Brain pericyte (primary cell): ENCODE measurements around the gene VCL.
A peak's percentile ranks its signal among the peaks of the same experiment; 100 is the strongest.
"Not testable (repeated sequence)": the region's sequence is repeated elsewhere in the genome, so short reads cannot be mapped to it uniquely, and the experiment has no call there.

Source experiments
- DNase-seq: peaks from one replicate; pipeline ENCODE4 v3.0.0-alpha.2; 2012; ENCODE audit warnings: low read depth, low spot score

VCL gene

DNA sequence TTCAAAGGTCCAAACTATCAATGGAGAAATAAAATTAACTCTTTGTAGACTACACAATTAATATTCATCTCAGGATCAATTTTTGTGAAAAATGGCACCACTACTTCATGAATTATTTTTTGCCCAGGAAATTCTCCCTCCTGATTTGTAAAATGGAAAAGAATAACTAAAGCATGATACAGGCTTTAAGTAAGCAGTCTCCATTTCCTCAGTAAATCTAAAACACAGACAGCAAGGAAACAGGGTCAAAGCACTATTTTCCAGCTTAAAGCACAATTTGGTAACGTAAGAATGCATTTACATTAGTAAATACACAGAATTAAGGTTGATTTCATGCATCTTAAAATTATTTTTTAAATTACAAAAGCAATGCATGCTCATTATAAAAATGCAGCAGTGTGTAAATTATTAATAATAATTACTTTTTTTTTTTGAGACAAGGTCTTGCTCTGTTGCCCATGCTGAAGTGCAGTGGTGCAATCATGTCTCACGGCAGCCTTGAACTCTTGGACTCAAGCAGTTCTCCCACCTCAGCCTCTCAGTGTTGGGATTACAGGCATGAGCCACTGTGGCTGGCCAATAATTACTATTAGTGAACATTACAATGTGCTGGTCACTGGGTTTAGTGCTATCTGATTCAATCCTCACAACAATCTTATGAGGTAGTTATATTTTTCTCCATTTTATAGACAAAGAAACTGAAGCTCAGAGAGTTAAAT is 26.1 kb upstream of the VCL start:
- no peak for DNase-seq

GRCh38 chr10:73973427-73973826 is 24.5 kb upstream of the VCL start:
- no peak for DNase-seq

GRCh38 chr10:73974309-73974946 is 23.5 kb upstream of the VCL start:
- DNase-seq = no peak

GRCh38 chr10:73975388-73975787 is 22.5 kb upstream of the VCL start:
- DNase-seq = no peak

DNA sequence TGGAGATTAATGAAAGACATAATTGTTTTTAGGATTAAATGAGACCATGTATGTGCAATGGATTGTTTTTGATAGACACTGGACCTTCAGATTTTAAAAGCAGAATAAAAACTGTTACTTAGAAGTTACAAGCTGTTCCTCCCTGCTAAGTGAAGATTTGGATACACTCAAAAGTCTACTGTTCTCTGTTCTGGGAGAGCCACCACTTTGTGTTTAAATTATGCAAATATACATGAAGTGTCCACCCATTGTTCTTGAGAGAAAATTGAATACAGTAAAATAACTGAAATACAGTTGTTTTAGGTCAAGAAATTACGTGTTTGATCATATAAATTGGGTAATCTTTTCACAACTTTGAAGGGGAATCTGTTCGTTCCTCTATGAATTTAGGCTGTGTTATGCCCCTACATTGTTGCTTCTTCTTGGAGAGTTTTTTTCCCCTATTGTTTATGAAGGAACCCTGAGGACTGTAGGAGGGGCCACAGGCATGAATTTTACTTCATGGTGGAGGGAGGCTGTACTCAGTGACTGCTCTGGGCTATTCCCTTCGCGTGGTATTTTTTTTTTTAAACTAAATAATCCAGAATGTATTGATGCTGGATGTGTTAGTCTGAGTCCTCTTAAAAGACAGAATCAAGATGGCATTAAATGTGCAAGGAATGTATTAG is 18.6 kb upstream of the VCL start:
- no peak for DNase-seq

DNA sequence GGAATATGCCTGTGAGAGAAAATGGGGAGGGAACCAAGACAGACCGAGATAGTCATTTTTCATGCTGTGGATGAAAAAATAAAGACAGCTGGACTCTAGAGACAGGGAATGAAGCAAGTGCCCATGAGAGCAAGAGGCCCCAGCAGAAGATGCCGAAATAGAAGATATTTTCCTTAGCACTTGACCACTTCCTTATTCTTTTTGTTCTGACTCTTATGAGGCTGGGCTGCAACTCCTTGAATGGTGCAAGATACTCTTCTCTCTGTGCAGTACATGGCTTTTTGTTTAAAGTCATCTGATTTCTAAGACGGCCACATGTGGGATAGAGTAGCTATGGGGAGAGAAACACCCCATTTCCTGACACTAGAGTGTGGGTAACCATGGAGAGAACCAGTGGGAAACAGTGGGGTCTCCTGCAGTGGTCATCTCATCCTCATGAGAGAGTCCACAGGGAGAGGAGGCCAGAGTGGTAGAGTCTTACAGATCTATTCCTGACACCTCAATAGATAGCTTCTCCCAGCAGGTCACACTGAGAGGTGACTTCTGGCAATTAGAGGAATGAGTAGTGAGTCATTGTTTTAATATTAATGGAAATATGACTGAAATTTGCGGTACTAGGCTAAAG is 18.0 kb upstream of the VCL start:
- DNase-seq = no peak

DNA sequence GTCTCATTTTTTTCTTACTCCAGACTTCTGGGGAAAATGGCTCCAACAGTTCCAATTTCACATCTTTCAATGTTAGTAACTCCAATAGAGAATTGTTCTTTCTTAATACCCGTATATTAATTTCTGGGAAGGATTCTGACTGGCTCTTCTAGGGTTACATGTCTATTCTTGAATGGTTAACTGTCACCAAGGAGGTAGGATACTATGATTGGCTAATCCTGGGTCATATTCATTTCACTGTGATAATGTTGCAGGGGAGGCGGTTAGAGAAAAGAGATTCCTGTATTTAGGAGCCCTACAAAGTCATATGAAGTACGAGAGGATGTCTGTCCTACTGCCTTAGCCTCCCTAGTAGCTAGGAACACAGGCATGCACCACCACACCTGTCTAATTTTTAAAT is 16.1 kb upstream of the VCL start:
- no peak for DNase-seq

DNA sequence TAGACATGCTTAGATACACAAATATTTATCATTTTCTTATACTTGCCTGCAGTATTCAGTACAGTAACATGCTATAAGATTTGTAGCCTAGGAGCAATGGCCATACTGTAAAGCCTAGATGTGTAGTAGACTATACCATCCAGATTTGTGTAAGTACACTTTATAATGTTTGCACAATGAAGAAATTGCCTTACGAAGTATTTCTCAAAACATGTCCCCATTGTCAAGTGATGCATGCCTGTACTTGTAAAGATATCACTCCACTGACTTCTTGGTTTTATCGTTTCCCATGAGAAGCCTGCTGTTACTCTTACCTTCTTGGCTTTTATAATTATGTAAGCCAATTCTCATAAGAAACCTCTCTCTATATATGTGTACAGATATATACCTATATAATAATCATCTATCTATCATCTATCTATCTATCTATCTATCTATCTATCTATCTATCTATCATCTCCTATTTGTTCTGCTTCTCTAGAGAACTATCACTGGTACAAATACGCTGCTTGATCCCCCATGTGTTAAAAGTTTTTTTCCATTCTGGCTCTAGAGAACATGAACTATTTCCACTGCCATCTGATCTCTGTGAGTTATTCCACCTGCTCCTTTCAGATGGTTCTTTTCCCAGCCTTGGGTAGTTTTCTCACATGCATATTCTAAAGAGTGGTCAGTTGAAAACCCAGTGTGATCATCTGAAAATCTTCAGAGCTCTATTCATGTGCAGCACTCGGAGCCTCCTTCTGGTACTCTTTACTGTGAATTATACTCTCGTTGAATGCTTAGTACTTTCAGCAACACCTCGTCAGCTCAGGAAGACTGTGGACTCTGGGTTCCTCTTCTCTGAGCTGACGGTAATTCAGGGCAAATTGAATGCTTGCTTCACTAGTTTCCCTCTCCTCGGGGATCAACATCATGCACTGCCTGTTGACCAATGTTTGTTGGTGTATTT is 14.5 kb upstream of the VCL start:
- DNase-seq = no peak

DNA sequence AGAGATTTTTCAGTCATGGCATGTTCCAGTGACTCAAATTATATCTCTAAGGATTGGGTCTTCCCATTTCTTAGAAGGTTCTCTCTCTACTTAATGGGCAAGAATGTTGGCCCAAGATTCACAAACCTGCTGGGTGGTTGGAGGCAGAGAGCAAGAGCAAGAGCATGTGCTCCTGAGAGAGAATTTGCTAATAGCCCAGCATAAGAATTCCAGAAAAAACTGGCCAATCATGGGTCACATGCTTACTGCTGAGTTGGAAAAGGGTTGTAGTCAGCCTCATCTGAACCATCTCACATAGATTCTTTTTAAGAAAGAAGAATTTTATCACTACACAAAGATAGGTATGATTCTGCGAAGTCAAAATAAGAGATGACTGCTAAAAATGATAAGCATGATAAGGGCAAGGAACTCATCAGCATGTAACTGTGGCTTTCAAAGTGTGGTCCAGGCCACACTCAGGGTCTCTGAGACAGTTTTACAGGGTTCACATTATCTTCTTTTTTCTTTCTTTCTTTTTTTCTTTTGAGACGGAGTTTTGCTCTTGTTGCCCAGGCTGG is 8.2 kb upstream of the VCL start:
- no peak for DNase-seq

DNA sequence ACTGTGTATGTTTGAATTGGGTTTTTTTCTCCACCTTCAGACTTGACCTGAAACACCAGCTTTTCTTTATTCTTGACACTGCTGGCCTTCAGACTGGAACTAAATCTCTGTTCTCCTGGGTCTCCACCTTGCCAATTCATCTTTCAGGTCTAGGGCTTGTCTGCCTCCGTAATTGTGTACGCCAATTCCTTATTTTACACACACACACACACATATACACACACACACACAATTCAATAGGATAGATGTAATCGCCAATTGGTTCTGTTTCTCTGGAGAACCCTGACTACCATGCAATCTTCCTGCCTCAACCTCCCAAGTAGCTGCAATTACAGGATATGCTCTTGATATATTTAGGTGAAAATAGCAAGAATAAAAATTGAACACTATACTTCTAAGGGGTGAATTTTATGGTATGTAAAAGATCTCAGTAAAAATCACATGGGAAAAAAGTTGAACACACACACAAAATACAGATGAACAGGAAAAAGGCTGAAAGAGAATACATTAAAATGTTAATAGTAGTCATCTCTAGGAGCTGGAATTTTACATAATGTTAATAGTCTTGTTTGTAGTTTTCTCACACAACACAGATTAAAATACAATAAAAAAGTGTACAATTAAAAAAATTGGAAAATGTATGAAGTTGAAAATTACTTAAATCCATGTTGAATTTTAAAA is 6.6 kb upstream of the VCL start:
- no peak for DNase-seq

DNA sequence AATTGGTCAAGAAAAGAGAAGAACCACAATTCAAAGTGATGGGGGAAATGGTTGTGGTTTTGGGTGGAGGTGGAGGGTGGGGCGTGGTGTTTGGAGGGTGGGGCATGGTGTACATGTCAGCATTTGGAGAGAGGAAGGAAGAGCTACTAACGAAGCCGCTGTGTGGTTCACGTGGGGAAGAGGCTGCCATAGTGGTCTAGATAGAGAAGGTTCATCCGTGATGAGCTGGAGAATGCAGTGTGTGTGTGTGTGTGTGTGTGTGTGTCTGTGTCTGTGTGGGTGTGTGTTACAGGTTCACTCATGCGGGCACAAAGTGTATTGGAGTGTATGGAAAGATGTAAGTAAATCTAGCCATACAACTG is 6.1 kb upstream of the VCL start:
- no peak for DNase-seq

GRCh38 chr10:73992899-73993788 is 4.8 kb upstream of the VCL start:
- no peak for DNase-seq

- DNase-seq = no peak
Observed at GRCh38 chr10:73995035-73995358, 2.9 kb upstream of the VCL start.

GRCh38 chr10:73997461-73997786 is 492 bp upstream of the VCL start:
- no peak for DNase-seq

- DNase-seq = no peak
Observed at GRCh38 chr10:73998623-73998928, 660 bp downstream of the VCL start.

GRCh38 chr10:73998929-73999691 is 1.2 kb downstream of the VCL start:
- peak; percentile 43 for DNase-seq

GRCh38 chr10:73999703-74000102 is 1.8 kb downstream of the VCL start:
- DNase-seq = no peak

GRCh38 chr10:74000244-74000643 is 2.3 kb downstream of the VCL start:
- DNase-seq = not testable (repeated sequence)
